ENCODE measurements around the gene CFAP210. TPM values are rescaled to one million over a fixed set of nuclear protein-coding genes. Genes with fewer than 3 reads are reported as not detected.

Gene CFAP210
- not detected for total RNA-seq

- 0 to 1% methylated on average over 23 to 50 of the region's 63 CpGs for whole genome bisulfite sequencing, 2 donors
- peak within 1 kb of the TSS; percentile 77 for H3K4me3 ChIP-seq (ENCODE audit: low read depth, poor library complexity, severe bottlenecking)
- TF ChIP-seq CTCF (IDR thresholded peaks at IDR 0.05) = no peak
- TF ChIP-seq POLR2A (IDR thresholded peaks at IDR 0.05) = no peak
- intact Hi-C loops (cut with DNase I; ENCODE audit: low total_unique reads) = no loop called here
- peak; percentile 98 to 100 for DNase-seq (ENCODE audit: low spot score in 2 of 2)
These were observed at the start of gene CFAP210, which contains the start of gene PHOSPHO2 for GRCh38 chr2:169694113-169694893. TSS of gene CFAP210 (minus strand) at chr2:169694405. CDS start at chr2:169694327, 78 bp downstream. TSS of gene PHOSPHO2 (plus strand) at chr2:169694469. CDS start at chr2:169700972, 6,503 bp downstream.

DNA sequence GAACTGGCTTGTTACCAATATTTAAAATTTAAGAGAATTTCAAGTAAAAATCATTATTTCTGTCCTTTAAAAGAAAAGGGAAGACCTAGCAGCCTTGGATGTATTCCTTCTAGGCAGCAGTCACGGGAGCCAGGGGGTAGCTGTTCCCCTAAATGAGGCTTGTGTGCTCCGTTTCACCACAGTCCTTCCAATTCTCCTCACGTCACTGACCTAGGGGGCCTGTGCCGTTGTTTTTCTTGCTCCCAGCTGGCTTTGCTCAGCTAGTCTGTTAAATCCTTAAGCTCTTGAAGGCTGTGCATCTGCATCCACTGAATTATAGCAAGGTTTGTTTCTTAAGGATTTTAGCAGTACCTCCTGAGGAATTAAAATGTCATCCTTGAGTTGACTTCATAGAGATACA lies 49.3 kb upstream of the CFAP210 start:
- intact Hi-C loops (cut with DNase I; ENCODE audit: low total_unique reads) = no loop called here
- DNase-seq (ENCODE audit: low spot score in 2 of 2) = no peak
- 90% methylated on average over 4 of the region's 4 CpGs for WGBS, 2 donors

DNA sequence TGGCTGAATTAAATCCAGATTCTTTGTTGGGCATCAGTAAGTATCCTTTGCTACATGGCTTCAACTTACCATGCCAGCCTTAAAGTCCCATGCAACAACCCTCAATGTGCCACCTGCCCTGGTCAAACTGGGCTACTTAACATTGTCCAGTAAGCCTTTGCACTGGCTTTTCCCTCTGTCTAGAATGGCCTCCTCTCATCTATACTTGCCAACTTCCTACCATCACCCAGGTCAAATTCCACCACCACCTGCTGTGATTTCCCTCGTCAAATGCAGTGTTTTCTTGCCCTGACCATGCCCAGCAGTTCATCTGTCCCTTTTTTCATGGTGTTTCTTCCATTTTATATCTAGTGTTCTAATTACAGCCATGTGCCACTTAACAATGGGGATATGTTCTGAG lies 45.1 kb upstream of the CFAP210 start:
- WGBS, 2 donors = 97 to 100% methylated on average over 1 of the region's 1 CpG
- H3K4me3 ChIP-seq (ENCODE audit: low read depth, poor library complexity, severe bottlenecking) = no peak overlapping the region
- TF ChIP-seq CTCF (IDR thresholded peaks at IDR 0.05) (no peak), POLR2A (IDR thresholded peaks at IDR 0.05) (no peak)
- DNase-seq (ENCODE audit: low spot score in 2 of 2) = no peak
- intact Hi-C loops (cut with DNase I; ENCODE audit: low total_unique reads) = no loop called here

More for the DNA sequence above, 49.3 kb upstream of the CFAP210 start:
- TF ChIP-seq POLR2A (IDR thresholded peaks at IDR 0.05) (no peak), CTCF (IDR thresholded peaks at IDR 0.05) (no peak)
- no peak overlapping the region for H3K4me3 ChIP-seq (ENCODE audit: low read depth, poor library complexity, severe bottlenecking)

DNA sequence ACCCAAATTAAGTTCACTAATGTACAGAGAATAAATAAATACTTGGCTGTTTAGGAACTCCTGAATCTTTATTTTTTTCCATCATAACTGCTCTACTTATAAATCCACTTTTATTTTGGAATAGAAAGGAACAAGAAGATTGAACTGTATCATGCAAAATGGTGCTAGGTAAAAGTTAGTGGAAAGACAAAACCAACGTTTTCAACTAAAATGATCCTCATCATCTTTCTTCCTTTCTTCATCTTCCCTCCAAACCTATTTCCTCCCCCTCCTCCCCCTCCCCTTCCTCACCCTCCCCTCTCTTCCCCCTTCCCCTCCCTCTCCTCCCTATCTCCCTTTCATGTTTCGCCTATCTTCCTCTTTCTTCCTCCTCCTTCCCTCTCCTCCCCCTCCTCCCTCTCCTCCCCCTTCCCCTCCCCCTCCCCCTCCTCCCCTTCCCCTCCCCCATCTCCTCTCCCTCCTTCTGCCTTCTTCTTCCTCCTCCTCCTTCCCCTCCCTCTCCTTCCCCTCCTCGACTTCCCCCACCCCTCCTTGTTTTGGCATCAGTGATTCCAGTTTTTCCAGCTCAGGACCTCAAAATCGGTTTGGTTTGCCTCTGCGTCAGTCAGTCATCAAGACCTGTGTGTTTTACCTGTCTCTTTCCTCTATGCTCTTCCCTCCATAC lies 44.5 kb upstream of the CFAP210 start:
- DNase-seq (ENCODE audit: low spot score in 2 of 2) = no peak
- intact Hi-C loops (cut with DNase I; ENCODE audit: low total_unique reads) = no loop called here
- no peak overlapping the region for H3K4me3 ChIP-seq (ENCODE audit: low read depth, poor library complexity, severe bottlenecking)
- WGBS, 2 donors = 41 to 46% methylated on average over 3 to 4 of the region's 5 CpGs
- TF ChIP-seq CTCF (IDR thresholded peaks at IDR 0.05) (no peak), POLR2A (IDR thresholded peaks at IDR 0.05) (no peak)

GRCh38 chr2:169736902-169737301 lies 42.7 kb upstream of the CFAP210 start:
- WGBS, 2 donors = 88 to 92% methylated on average over 5 of the region's 5 CpGs

More at GRCh38 chr2:169736902-169737301, 42.7 kb upstream of the CFAP210 start:
- no peak overlapping the region for H3K4me3 ChIP-seq (ENCODE audit: low read depth, poor library complexity, severe bottlenecking)
- no peak for DNase-seq (ENCODE audit: low spot score in 2 of 2)
- TF ChIP-seq CTCF (IDR thresholded peaks at IDR 0.05) = no peak
- no peak for TF ChIP-seq POLR2A (IDR thresholded peaks at IDR 0.05)
- intact Hi-C loops (cut with DNase I; ENCODE audit: low total_unique reads) = no loop called here
